ENCODE results near the gene WDR72. TPM values are rescaled to one million over a fixed set of nuclear protein-coding genes. Genes with fewer than 3 reads are reported as not detected.

WDR72 gene
- polyA plus RNA-seq, 1 of the 3 experiments (the other 2 are of a cell fraction): 0.02 TPM

DNA sequence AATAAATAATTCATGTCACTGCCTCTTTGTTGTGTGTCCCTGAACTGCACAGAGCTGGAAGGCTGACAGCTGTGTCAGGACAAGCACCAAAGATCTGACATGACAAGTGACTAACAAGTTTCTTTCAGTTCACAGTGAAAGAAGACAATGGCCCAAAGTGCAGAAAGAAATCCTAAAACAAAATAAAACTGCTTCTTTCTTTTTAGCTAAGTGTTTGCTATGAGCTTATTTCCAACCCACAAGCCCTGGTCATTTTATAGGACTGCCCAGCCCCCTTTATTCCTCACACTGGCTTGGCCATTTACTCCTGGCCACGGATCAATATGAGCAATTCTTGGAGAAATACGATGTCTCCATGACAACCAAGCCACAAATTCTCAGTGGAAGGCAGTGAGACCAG, 238.5 kb downstream of the WDR72 start (continued):
- TF ChIP-seq, protein P1, sequence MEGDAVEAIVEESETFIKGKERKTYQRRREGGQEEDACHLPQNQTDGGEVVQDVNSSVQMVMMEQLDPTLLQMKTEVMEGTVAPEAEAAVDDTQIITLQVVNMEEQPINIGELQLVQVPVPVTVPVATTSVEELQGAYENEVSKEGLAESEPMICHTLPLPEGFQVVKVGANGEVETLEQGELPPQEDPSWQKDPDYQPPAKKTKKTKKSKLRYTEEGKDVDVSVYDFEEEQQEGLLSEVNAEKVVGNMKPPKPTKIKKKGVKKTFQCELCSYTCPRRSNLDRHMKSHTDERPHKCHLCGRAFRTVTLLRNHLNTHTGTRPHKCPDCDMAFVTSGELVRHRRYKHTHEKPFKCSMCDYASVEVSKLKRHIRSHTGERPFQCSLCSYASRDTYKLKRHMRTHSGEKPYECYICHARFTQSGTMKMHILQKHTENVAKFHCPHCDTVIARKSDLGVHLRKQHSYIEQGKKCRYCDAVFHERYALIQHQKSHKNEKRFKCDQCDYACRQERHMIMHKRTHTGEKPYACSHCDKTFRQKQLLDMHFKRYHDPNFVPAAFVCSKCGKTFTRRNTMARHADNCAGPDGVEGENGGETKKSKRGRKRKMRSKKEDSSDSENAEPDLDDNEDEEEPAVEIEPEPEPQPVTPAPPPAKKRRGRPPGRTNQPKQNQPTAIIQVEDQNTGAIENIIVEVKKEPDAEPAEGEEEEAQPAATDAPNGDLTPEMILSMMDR (IDR thresholded peaks at IDR 0.05): no peak
- TF ChIP-seq EZH2phosphoT487 (IDR thresholded peaks at IDR 0.05; ENCODE audit: borderline replicate concordance, low read depth): no peak

DNA sequence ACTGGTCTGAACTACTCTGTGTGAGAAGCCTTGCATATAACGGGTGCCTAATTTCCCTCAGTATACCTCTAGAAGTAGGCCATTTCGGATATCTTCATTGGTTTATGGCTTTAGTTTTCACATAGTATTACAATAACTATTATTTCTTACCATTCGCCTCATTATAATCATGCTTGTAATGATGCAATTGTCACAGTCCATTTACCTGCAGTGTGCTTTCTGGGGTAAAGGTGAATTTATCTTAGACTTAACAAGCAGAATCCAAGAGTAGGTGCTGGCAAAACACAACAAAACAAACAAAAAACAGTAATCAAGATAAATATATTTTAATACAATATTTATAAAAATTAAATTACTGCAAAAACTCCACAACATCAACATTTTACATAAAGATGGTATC, 246.0 kb downstream of the WDR72 start:
- Histone ChIP-seq H2AFZ (ENCODE audit: low read depth) (no peak overlapping the region), H3K36me3 (replicated peaks in 1 of 2; ENCODE audit: control insufficient read depth in 1 of 2, insufficient read depth in 2 of 2, low read length in 1 of 2) (no peaks in the 10 kb centered on the region), H3K9me2 (no peaks in the 10 kb centered on the region), H3K9ac (no peak overlapping the region), H3K4me1 (ENCODE audit: control insufficient read depth in 1 of 2, insufficient read depth in 2 of 2, low read depth in 1 of 2, low read length in 1 of 2) (no peaks in the 10 kb centered on the region), H3K4me3 (ENCODE audit: low read depth in 2 of 2, low read length in 1 of 2) (no peak overlapping the region), H3K27ac (ENCODE audit: low read depth in 2 of 2, low read length in 1 of 2) (no peak overlapping the region), H3F3A (replicated peaks; ENCODE audit: insufficient read depth) (no peaks in the 10 kb centered on the region), H4K20me1 (ENCODE audit: insufficient read depth) (no peaks in the 10 kb centered on the region), H3K27me3 (ENCODE audit: insufficient read depth) (no peaks in the 10 kb centered on the region), H3K79me2 (ENCODE audit: insufficient read depth) (no peaks in the 10 kb centered on the region), H3K4me2 (no peak overlapping the region), H3K9me3 (no peaks in the 10 kb centered on the region)
- ChIA-PET CTCF (no interaction called here), POLR2A (no interaction called here)
- 20% methylated on average over 3 of the region's 3 CpGs for WGBS (ENCODE audit: low lambda C conversion rate)
- DNase-seq: no peak
- TF ChIP-seq TEAD4 (IDR thresholded peaks at IDR 0.05; ENCODE audit: borderline replicate concordance, insufficient read depth) (no peak), FOXJ3 (CRISPR knock-in tag; IDR thresholded peaks at IDR 0.05) (no peak), NFIC (IDR thresholded peaks at IDR 0.05; ENCODE audit: borderline replicate concordance) (no peak), RXRA (IDR thresholded peaks at IDR 0.05; ENCODE audit: borderline replicate concordance, low read depth) (no peak), MEF2A (IDR thresholded peaks at IDR 0.05; ENCODE audit: borderline replicate concordance, low read depth) (no peak), EZH2phosphoT487 (IDR thresholded peaks at IDR 0.05; ENCODE audit: borderline replicate concordance, low read depth) (no peak), POLR2AphosphoS5 (IDR thresholded peaks at IDR 0.05; ENCODE audit: low read depth, low read length) (no peak), ELF1 (IDR thresholded peaks at IDR 0.05) (no peak), TCF12 (IDR thresholded peaks at IDR 0.05) (no peak), SMC3 (IDR thresholded peaks at IDR 0.05; ENCODE audit: low read depth, low read length) (no peak), MXI1 (IDR thresholded peaks at IDR 0.05; ENCODE audit: low read depth, low read length) (no peak)
- TF ChIP-seq, protein P2, sequence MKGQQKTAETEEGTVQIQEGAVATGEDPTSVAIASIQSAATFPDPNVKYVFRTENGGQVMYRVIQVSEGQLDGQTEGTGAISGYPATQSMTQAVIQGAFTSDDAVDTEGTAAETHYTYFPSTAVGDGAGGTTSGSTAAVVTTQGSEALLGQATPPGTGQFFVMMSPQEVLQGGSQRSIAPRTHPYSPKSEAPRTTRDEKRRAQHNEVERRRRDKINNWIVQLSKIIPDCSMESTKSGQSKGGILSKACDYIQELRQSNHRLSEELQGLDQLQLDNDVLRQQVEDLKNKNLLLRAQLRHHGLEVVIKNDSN (IDR thresholded peaks at IDR 0.05; ENCODE audit: borderline replicate concordance, low read depth): no peak
- TF ChIP-seq, protein P3, sequence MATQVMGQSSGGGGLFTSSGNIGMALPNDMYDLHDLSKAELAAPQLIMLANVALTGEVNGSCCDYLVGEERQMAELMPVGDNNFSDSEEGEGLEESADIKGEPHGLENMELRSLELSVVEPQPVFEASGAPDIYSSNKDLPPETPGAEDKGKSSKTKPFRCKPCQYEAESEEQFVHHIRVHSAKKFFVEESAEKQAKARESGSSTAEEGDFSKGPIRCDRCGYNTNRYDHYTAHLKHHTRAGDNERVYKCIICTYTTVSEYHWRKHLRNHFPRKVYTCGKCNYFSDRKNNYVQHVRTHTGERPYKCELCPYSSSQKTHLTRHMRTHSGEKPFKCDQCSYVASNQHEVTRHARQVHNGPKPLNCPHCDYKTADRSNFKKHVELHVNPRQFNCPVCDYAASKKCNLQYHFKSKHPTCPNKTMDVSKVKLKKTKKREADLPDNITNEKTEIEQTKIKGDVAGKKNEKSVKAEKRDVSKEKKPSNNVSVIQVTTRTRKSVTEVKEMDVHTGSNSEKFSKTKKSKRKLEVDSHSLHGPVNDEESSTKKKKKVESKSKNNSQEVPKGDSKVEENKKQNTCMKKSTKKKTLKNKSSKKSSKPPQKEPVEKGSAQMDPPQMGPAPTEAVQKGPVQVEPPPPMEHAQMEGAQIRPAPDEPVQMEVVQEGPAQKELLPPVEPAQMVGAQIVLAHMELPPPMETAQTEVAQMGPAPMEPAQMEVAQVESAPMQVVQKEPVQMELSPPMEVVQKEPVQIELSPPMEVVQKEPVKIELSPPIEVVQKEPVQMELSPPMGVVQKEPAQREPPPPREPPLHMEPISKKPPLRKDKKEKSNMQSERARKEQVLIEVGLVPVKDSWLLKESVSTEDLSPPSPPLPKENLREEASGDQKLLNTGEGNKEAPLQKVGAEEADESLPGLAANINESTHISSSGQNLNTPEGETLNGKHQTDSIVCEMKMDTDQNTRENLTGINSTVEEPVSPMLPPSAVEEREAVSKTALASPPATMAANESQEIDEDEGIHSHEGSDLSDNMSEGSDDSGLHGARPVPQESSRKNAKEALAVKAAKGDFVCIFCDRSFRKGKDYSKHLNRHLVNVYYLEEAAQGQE (IDR thresholded peaks at IDR 0.05; ENCODE audit: low read depth, low read length): no peak
- TF ChIP-seq, protein P4, sequence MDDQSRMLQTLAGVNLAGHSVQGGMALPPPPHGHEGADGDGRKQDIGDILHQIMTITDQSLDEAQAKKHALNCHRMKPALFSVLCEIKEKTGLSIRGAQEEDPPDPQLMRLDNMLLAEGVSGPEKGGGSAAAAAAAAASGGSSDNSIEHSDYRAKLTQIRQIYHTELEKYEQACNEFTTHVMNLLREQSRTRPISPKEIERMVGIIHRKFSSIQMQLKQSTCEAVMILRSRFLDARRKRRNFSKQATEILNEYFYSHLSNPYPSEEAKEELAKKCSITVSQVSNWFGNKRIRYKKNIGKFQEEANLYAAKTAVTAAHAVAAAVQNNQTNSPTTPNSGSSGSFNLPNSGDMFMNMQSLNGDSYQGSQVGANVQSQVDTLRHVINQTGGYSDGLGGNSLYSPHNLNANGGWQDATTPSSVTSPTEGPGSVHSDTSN (IDR thresholded peaks at IDR 0.05): no peak
- TF ChIP-seq, protein P5, sequence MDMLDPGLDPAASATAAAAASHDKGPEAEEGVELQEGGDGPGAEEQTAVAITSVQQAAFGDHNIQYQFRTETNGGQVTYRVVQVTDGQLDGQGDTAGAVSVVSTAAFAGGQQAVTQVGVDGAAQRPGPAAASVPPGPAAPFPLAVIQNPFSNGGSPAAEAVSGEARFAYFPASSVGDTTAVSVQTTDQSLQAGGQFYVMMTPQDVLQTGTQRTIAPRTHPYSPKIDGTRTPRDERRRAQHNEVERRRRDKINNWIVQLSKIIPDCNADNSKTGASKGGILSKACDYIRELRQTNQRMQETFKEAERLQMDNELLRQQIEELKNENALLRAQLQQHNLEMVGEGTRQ (IDR thresholded peaks at IDR 0.05; ENCODE audit: borderline replicate concordance, low read depth, low read length): no peak
- TF ChIP-seq, protein P6, sequence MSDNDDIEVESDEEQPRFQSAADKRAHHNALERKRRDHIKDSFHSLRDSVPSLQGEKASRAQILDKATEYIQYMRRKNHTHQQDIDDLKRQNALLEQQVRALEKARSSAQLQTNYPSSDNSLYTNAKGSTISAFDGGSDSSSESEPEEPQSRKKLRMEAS (IDR thresholded peaks at IDR 0.05; ENCODE audit: low read depth): no peak
